ENCODE measurements around the gene IPO13.

IPO13 gene

GRCh38 chr1:43992232-43992995 lies 45.7 kb downstream of the IPO13 start:
- no peak for DNase-seq (ENCODE audit: low read depth, low spot score)
- TF ChIP-seq SUZ12 (IDR thresholded peaks at IDR 0.05; ENCODE audit: extremely low read depth, insufficient read depth, insufficient read length), result no peak
- TF ChIP-seq ZNF274 (IDR thresholded peaks at IDR 0.05; ENCODE audit: low read depth, low read length), result no peak
- TF ChIP-seq YY1 (IDR thresholded peaks at IDR 0.05; ENCODE audit: insufficient read depth, insufficient read length), result no peak
- Histone ChIP-seq H3K9ac (ENCODE audit: insufficient read length, low read depth) (peak overlapping the region; percentile 91), H3K27me3 (ENCODE audit: insufficient read depth, insufficient read length) (no peaks in the 10 kb centered on the region), H3K9me3 (ENCODE audit: insufficient read depth, low read length) (no peaks in the 10 kb centered on the region), H3K36me3 (ENCODE audit: insufficient read depth, insufficient read length, low read length) (peaks cover 21% of the 10 kb centered on the region), H3K4me1 (ENCODE audit: insufficient read depth, insufficient read length) (peaks cover 23% of the 10 kb centered on the region), H3K4me3 (ENCODE audit: insufficient read length, low read depth) (peak overlapping the region; percentile 79)

GRCh38 chr1:43993206-43993914 lies 46.6 kb downstream of the IPO13 start:
- Histone ChIP-seq H3K9ac (ENCODE audit: insufficient read length, low read depth) (no peak overlapping the region), H3K4me1 (ENCODE audit: insufficient read depth, insufficient read length) (peaks cover 31% of the 10 kb centered on the region), H3K27me3 (ENCODE audit: insufficient read depth, insufficient read length) (no peaks in the 10 kb centered on the region), H3K36me3 (ENCODE audit: insufficient read depth, insufficient read length, low read length) (peaks cover 20% of the 10 kb centered on the region), H3K4me3 (ENCODE audit: insufficient read length, low read depth) (no peak overlapping the region), H3K9me3 (ENCODE audit: insufficient read depth, low read length) (no peaks in the 10 kb centered on the region)
- TF ChIP-seq SUZ12 (IDR thresholded peaks at IDR 0.05; ENCODE audit: extremely low read depth, insufficient read depth, insufficient read length) (no peak), YY1 (IDR thresholded peaks at IDR 0.05; ENCODE audit: insufficient read depth, insufficient read length) (no peak), ZNF274 (IDR thresholded peaks at IDR 0.05; ENCODE audit: low read depth, low read length) (no peak)
- DNase-seq (ENCODE audit: low read depth, low spot score), result no peak

- H3K9me3 ChIP-seq (ENCODE audit: insufficient read depth, low read length), result no peaks in the 10 kb centered on the region
Measured at GRCh38 chr1:43994071-43994470, 47.3 kb downstream of the IPO13 start.

DNA sequence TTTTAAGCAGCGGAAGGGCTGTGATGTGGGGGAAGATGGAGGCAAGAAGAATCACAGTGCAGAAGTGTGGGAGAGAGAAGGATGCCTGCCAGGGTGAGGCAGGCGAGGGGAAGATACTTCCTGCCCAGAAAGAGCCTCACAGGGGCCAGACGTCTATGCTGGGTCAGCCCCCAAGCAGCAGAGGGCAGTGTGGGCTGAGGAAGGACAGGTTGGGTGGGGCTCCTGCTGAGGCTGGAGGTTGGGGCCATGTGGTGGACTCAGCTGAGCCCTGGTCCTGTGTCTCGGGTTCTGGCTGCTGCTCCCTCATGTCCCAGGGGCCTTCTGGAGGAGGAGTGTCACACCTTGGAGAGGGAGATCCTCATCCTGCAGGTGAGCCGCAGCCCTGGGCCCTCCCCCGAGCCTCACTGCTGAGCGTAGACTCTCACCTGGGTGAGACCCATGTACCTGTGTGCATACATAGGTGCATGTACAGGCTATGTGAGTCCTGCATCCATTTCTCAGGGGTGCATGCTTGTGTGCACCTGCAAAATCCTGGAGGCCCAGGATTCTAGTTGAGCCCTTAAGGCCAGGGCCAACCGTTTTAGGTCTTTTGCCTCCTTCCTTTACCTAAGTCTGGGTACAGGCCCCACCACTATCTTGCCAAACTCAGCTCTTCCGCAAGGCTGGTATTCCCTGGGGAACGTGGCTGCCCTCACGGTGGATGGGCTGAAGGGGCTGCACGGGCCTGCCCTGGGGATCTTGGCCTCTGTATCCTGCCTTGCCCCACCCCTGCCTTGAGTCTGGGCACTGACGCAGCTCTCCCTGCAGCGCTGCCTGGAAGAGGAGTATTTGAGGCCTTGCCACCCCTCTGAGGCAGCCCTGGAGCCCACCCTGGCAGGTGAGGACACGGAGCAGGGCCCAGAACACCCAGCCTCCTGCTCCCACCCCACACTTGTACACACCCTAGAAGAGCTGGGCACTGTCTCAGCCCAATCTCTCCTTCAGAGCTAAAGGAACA lies 48.3 kb downstream of the IPO13 start:
- H3K9ac ChIP-seq (ENCODE audit: insufficient read length, low read depth), result peak overlapping the region; percentile 47
- H3K9me3 ChIP-seq (ENCODE audit: insufficient read depth, low read length), result no peaks in the 10 kb centered on the region
- no peak for TF ChIP-seq SUZ12 (IDR thresholded peaks at IDR 0.05; ENCODE audit: extremely low read depth, insufficient read depth, insufficient read length)
- no peak for TF ChIP-seq ZNF274 (IDR thresholded peaks at IDR 0.05; ENCODE audit: low read depth, low read length)
- TF ChIP-seq YY1 (IDR thresholded peaks at IDR 0.05; ENCODE audit: insufficient read depth, insufficient read length), result no peak
- no peak for DNase-seq (ENCODE audit: low read depth, low spot score)
- H3K4me1 ChIP-seq (ENCODE audit: insufficient read depth, insufficient read length), result peaks cover 36% of the 10 kb centered on the region
- H3K27me3 ChIP-seq (ENCODE audit: insufficient read depth, insufficient read length), result no peaks in the 10 kb centered on the region
- no peak overlapping the region for H3K4me3 ChIP-seq (ENCODE audit: insufficient read length, low read depth)
- peaks cover 23% of the 10 kb centered on the region for H3K36me3 ChIP-seq (ENCODE audit: insufficient read depth, insufficient read length, low read length)

More at GRCh38 chr1:43994071-43994470, 47.3 kb downstream of the IPO13 start:
- H3K9ac ChIP-seq (ENCODE audit: insufficient read length, low read depth), result no peak overlapping the region
- no peak for TF ChIP-seq ZNF274 (IDR thresholded peaks at IDR 0.05; ENCODE audit: low read depth, low read length)
- TF ChIP-seq SUZ12 (IDR thresholded peaks at IDR 0.05; ENCODE audit: extremely low read depth, insufficient read depth, insufficient read length), result no peak
- no peak for TF ChIP-seq YY1 (IDR thresholded peaks at IDR 0.05; ENCODE audit: insufficient read depth, insufficient read length)
- DNase-seq (ENCODE audit: low read depth, low spot score), result no peak
- H3K36me3 ChIP-seq (ENCODE audit: insufficient read depth, insufficient read length, low read length), result peaks cover 20% of the 10 kb centered on the region
- H3K27me3 ChIP-seq (ENCODE audit: insufficient read depth, insufficient read length), result no peaks in the 10 kb centered on the region
- H3K4me1 ChIP-seq (ENCODE audit: insufficient read depth, insufficient read length), result peaks cover 34% of the 10 kb centered on the region
- no peak overlapping the region for H3K4me3 ChIP-seq (ENCODE audit: insufficient read length, low read depth)

GRCh38 chr1:43995984-43996732 lies 49.4 kb downstream of the IPO13 start:
- no peaks in the 10 kb centered on the region for H3K27me3 ChIP-seq (ENCODE audit: insufficient read depth, insufficient read length)
- no peak for DNase-seq (ENCODE audit: low read depth, low spot score)
- peak overlapping the region; percentile 13 for H3K9ac ChIP-seq (ENCODE audit: insufficient read length, low read depth)
- peaks cover 32% of the 10 kb centered on the region for H3K4me1 ChIP-seq (ENCODE audit: insufficient read depth, insufficient read length)
- TF ChIP-seq YY1 (IDR thresholded peaks at IDR 0.05; ENCODE audit: insufficient read depth, insufficient read length), result no peak
- no peak for TF ChIP-seq SUZ12 (IDR thresholded peaks at IDR 0.05; ENCODE audit: extremely low read depth, insufficient read depth, insufficient read length)
- no peak for TF ChIP-seq ZNF274 (IDR thresholded peaks at IDR 0.05; ENCODE audit: low read depth, low read length)
- no peaks in the 10 kb centered on the region for H3K9me3 ChIP-seq (ENCODE audit: insufficient read depth, low read length)
- no peak overlapping the region for H3K4me3 ChIP-seq (ENCODE audit: insufficient read length, low read depth)
- peaks cover 30% of the 10 kb centered on the region for H3K36me3 ChIP-seq (ENCODE audit: insufficient read depth, insufficient read length, low read length)

GRCh38 chr1:43996733-43997115 lies 50.0 kb downstream of the IPO13 start:
- TF ChIP-seq SUZ12 (IDR thresholded peaks at IDR 0.05; ENCODE audit: extremely low read depth, insufficient read depth, insufficient read length), result no peak
- TF ChIP-seq YY1 (IDR thresholded peaks at IDR 0.05; ENCODE audit: insufficient read depth, insufficient read length), result no peak
- TF ChIP-seq ZNF274 (IDR thresholded peaks at IDR 0.05; ENCODE audit: low read depth, low read length), result no peak
- no peak for DNase-seq (ENCODE audit: low read depth, low spot score)
- Histone ChIP-seq H3K4me1 (ENCODE audit: insufficient read depth, insufficient read length) (peaks cover 32% of the 10 kb centered on the region), H3K27me3 (ENCODE audit: insufficient read depth, insufficient read length) (no peaks in the 10 kb centered on the region), H3K36me3 (ENCODE audit: insufficient read depth, insufficient read length, low read length) (peaks cover 35% of the 10 kb centered on the region), H3K9me3 (ENCODE audit: insufficient read depth, low read length) (no peaks in the 10 kb centered on the region), H3K9ac (ENCODE audit: insufficient read length, low read depth) (no peak overlapping the region), H3K4me3 (ENCODE audit: insufficient read length, low read depth) (no peak overlapping the region)

Data from NT2/D1 (cell line).